DMS79 treated with DMSO at 0.1 percent for 48 hours (cell line): ENCODE results near the gene SLITRK5.

ENCODE experiments used
- DNase-seq: peaks from one replicate; lab custom pipeline; 2025; lab: John Stamatoyannopoulos, UW

SLITRK5 gene

GRCh38 chr13:87671031-87671752, at the start of gene SLITRK5:
Gene SLITRK5 (plus strand): TSS chr13:87671371. CDS start chr13:87675389, 4,018 bp downstream.
- no peak for DNase-seq

GRCh38 chr13:87622971-87623370, 48.2 kb upstream of the SLITRK5 start:
- DNase-seq: no peak

GRCh38 chr13:87656306-87656705, 14.9 kb upstream of the SLITRK5 start:
- no peak for DNase-seq

GRCh38 chr13:87661471-87661870, 9.7 kb upstream of the SLITRK5 start:
- no peak for DNase-seq

- DNase-seq: no peak
These were observed 4.3 kb upstream of the SLITRK5 start for GRCh38 chr13:87666831-87667230.

- no peak for DNase-seq
These were observed 3.5 kb upstream of the SLITRK5 start for GRCh38 chr13:87667686-87668085.

- no peak for DNase-seq
These were observed 1.7 kb upstream of the SLITRK5 start for GRCh38 chr13:87669379-87669978.

- DNase-seq: no peak
These were observed 808 bp downstream of the SLITRK5 start for GRCh38 chr13:87671753-87672605.

- DNase-seq: no peak
These were observed 3.1 kb downstream of the SLITRK5 start for GRCh38 chr13:87674247-87674738.

GRCh38 chr13:87675851-87676250, 4.7 kb downstream of the SLITRK5 start:
- no peak for DNase-seq

GRCh38 chr13:87676254-87677042, 5.3 kb downstream of the SLITRK5 start:
- DNase-seq: no peak

GRCh38 chr13:87677043-87677495, 5.9 kb downstream of the SLITRK5 start:
- DNase-seq: no peak

- no peak for DNase-seq
These were observed 6.6 kb downstream of the SLITRK5 start for GRCh38 chr13:87677496-87678371.

GRCh38 chr13:87678372-87678752, 7.2 kb downstream of the SLITRK5 start:
- DNase-seq: no peak

- DNase-seq: no peak
These were observed 9.1 kb downstream of the SLITRK5 start for GRCh38 chr13:87680298-87680697.

- DNase-seq: no peak
These were observed 13.9 kb downstream of the SLITRK5 start for GRCh38 chr13:87684850-87685742.

GRCh38 chr13:87696458-87696857, 25.3 kb downstream of the SLITRK5 start:
- no peak for DNase-seq

- no peak for DNase-seq
These were observed 27.1 kb downstream of the SLITRK5 start for GRCh38 chr13:87698268-87698667.

- DNase-seq: no peak
These were observed 38.8 kb downstream of the SLITRK5 start for GRCh38 chr13:87709947-87710346.

GRCh38 chr13:87712012-87712411, 40.8 kb downstream of the SLITRK5 start:
- DNase-seq: no peak
